Tibial artery (tissue), 4 donors: ENCODE results near the gene MIPEP.

ENCODE experiments used
- DNase-seq, 2 donors: peaks; one replicate each; pipeline ENCODE4 v3.0.0-alpha.2; 2019
- H3K27ac ChIP-seq, 2 donors: fragments of 200-600 bp; sonication (generic) in 1 of 2; 1 replicate in 1 of 2; 2 replicates in 1 of 2; pipeline ENCODE4 v1.5.1; 2018 to 2019; ENCODE audit warnings: mild to moderate bottlenecking in 1 of 2
- H3K27me3 ChIP-seq, 2 donors: fragments of 200-600 bp; sonication (generic) in 1 of 2; one replicate each; pipeline versions ENCODE4 v1.5.1 to v1.6.0; 2016 to 2019
- H3K36me3 ChIP-seq, 3 donors: fragments of 200-600 bp; sonication (generic) in 2 of 3; one replicate each; pipeline ENCODE4 v1.5.1; 2016 to 2019; ENCODE audit warnings: mild to moderate bottlenecking in 2 of 3
- H3K4me1 ChIP-seq, 4 donors: fragments of 200-600 bp; sonication (generic) in 2 of 4; 1 replicate in 3 of 4; 2 replicates in 1 of 4; pipeline ENCODE4 v1.5.1; 2016 to 2019
- H3K4me3 ChIP-seq, 2 donors: fragments of 200-600 bp; sonication (generic) in 1 of 2; 1 replicate in 1 of 2; 2 replicates in 1 of 2; pipeline ENCODE4 v1.5.1; 2018 to 2019; ENCODE audit warnings: mild to moderate bottlenecking in 2 of 2
- H3K9me3 ChIP-seq, 3 donors: fragments of 200-600 bp; sonication (generic) in 1 of 3; one replicate each; pipeline ENCODE4 v1.5.1; 2016 to 2019
- CTCF ChIP-seq, 2 experiments: fragments of 200-600 bp in 1 of 2; fragments of 450-650 bp in 1 of 2; IDR thresholded peaks; one replicate each; pipeline ENCODE4 v1.5.1; 2017 to 2019; ENCODE audit warnings: antibody characterized with exemption in 2 of 2, mild to moderate bottlenecking in 1 of 2, moderate library complexity in 1 of 2
- intact Hi-C: fragments of 100-400 bp; cut with DNase I; formaldehyde crosslinking; loops from one replicate; pipeline ENCODE4 v1.15.0; 2023; ENCODE audit warnings: low total_unique reads

Gene MIPEP

GRCh38 chr13:23722726-23723453 lies 166.3 kb downstream of the MIPEP start:
- peaks cover 0 to under 1% (median under 1%) of the 10 kb centered on the region in 3 donors for H3K36me3 ChIP-seq
- H3K9me3 ChIP-seq = no peaks in the 10 kb centered on the region
- no peak for TF ChIP-seq CTCF (IDR thresholded peaks at IDR 0.05)
- peaks cover 0 to 29% (median 3%) of the 10 kb centered on the region in 4 donors for H3K4me1 ChIP-seq
- H3K27me3 ChIP-seq = no peaks in the 10 kb centered on the region
- H3K27ac ChIP-seq = peak overlapping the region; percentile 14 to 77
- no peak for DNase-seq
- H3K4me3 ChIP-seq = no peak overlapping the region
- intact Hi-C loops = no loop called here

GRCh38 chr13:23718996-23719395 lies 170.2 kb downstream of the MIPEP start:
- H3K4me1 ChIP-seq = peaks cover 0 to 11% (median 0%) of the 10 kb centered on the region in 4 donors
- intact Hi-C loops = no loop called here
- H3K27me3 ChIP-seq = no peaks in the 10 kb centered on the region
- H3K27ac ChIP-seq = no peak overlapping the region
- H3K36me3 ChIP-seq = no peaks in the 10 kb centered on the region
- no peaks in the 10 kb centered on the region for H3K9me3 ChIP-seq
- DNase-seq = no peak
- TF ChIP-seq CTCF (IDR thresholded peaks at IDR 0.05) = no peak
- H3K4me3 ChIP-seq = no peak overlapping the region

- Histone ChIP-seq H3K36me3 (no peaks in the 10 kb centered on the region), H3K27ac (no peak overlapping the region), H3K9me3 (peaks cover 0 to 3% (median 2%) of the 10 kb centered on the region in 3 donors), H3K4me3 (no peak overlapping the region), H3K27me3 (no peaks in the 10 kb centered on the region), H3K4me1 (no peaks in the 10 kb centered on the region)
- no peak for TF ChIP-seq CTCF (IDR thresholded peaks at IDR 0.05)
- DNase-seq = no peak
- intact Hi-C loops = no loop called here
Observed at GRCh38 chr13:23716401-23716800, 172.8 kb downstream of the MIPEP start.

GRCh38 chr13:23715762-23716235 lies 173.4 kb downstream of the MIPEP start:
- Histone ChIP-seq H3K4me1 (no peaks in the 10 kb centered on the region), H3K27ac (no peak overlapping the region), H3K36me3 (no peaks in the 10 kb centered on the region), H3K9me3 (peaks cover 0 to 3% (median 2%) of the 10 kb centered on the region in 3 donors), H3K4me3 (no peak overlapping the region), H3K27me3 (no peaks in the 10 kb centered on the region)
- no peak for TF ChIP-seq CTCF (IDR thresholded peaks at IDR 0.05)
- DNase-seq = no peak
- intact Hi-C loops = no loop called here

- Histone ChIP-seq H3K4me1 (no peaks in the 10 kb centered on the region), H3K36me3 (no peaks in the 10 kb centered on the region), H3K27me3 (no peaks in the 10 kb centered on the region), H3K4me3 (no peak overlapping the region), H3K27ac (no peak overlapping the region), H3K9me3 (peaks cover 0 to 3% (median 2%) of the 10 kb centered on the region in 3 donors)
- DNase-seq = no peak
- no peak for TF ChIP-seq CTCF (IDR thresholded peaks at IDR 0.05)
- intact Hi-C loops = no loop called here
Observed at GRCh38 chr13:23715092-23715761, 174.0 kb downstream of the MIPEP start.
